ENCODE data around the gene CDT1.

Gene CDT1

DNA sequence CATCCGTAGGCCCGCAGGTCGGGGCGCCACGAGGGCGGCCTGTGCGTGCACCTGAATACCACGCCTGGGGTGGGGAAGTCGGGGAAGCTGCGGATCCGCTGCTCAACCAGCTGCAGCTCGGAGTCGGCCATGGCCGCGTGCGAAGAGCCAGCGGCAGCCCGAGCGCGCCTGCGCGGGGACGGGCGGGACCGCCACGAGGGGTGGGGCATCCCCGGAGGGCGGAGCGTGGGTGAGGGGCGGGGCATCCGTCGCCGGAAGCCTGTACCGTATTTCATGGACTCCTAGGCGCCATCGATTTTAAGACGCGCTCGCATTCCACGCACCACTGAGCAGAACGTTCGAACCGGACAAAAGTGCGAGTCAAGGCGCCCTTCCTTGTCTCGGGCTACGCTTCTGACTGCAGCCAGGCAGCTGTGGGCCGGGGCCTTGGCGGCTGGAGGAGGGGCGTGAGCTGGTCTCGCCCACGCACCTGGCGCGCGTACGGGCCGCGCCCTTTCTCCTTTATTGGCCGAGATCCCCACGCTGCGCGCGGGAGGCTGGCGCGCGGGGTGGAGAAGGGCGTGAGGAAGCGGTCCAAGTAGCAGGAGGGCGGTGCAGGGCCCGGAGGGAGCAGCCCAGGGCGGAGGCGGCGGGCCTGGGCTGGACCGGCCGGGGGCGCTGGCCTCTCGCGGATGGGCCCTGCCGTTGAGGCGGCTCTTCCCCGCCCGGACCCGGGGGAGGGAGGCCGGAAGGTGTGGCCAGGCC, 8.4 kb downstream of the CDT1 start, which contains the start of gene APRT:
TSS of gene APRT (minus strand) at position 160 of the 744 bp plus-strand sequence. CDS start at position 131, 29 bp downstream.
- Mint-ChIP-seq H3K9me3 (no peaks in the 10 kb centered on the region), H3K27me3 (no peaks in the 10 kb centered on the region), H3K36me3 (ENCODE audit: low read depth) (peaks cover 44% of the 10 kb centered on the region)

DNA sequence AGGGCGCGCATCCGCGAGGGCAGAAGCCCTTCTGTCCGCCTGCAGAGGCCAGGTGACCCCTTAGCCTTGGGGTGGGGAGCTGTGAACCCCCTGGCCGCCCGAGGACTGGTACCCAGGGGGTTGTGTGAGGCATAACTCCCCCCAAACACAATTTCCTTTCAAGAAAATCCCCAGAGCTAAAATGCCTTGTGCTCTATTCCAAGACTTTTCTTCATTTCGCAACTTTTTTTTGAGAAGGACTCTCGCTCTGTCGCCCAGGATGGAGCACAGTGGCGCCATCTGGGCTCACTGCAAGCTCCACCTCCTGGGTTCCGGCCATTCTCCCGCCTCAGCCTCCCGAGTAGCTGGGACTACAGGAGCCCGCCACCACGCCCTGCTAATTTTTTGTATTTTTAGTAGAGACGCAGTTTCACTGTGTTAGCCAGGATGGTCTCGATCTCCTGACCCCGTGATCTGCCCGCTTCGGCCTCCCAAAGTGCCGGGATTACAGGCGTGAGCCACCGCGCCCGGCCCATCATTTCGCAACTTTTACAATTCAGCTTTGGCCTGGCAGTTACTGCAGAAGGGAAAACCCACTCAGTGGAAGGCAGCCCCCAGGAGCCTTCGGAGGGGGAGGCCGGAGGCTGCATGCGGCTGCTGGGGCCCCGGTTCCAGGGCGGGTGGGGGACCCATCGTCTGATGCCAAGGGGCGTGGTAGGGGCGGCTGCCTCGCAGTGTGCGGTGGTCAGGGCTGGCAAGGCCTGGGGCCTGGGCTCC, 9.1 kb downstream of the CDT1 start:
- peak overlapping the region; percentile 93 for H3K4me3 Mint-ChIP-seq
- no peaks in the 10 kb centered on the region for H3K9me3 Mint-ChIP-seq
- peaks cover 37% of the 10 kb centered on the region for H3K36me3 Mint-ChIP-seq (ENCODE audit: low read depth)
- H3K4me1 Mint-ChIP-seq (ENCODE audit: low read depth), result peaks cover 31% of the 10 kb centered on the region
- H3K27me3 Mint-ChIP-seq, result no peaks in the 10 kb centered on the region
- no peak for DNase-seq
- H3K27ac Mint-ChIP-seq, result peak overlapping the region; percentile 93

More for the DNA sequence above, 8.4 kb downstream of the CDT1 start, which contains the start of gene APRT:
- peak; percentile 100 for DNase-seq
- Mint-ChIP-seq H3K4me3 (peak within 1 kb of the TSS; percentile 93), H3K4me1 (ENCODE audit: low read depth) (peaks cover 33% of the 10 kb centered on the region), H3K27ac (peak within 1 kb of the TSS; percentile 98)

DNA sequence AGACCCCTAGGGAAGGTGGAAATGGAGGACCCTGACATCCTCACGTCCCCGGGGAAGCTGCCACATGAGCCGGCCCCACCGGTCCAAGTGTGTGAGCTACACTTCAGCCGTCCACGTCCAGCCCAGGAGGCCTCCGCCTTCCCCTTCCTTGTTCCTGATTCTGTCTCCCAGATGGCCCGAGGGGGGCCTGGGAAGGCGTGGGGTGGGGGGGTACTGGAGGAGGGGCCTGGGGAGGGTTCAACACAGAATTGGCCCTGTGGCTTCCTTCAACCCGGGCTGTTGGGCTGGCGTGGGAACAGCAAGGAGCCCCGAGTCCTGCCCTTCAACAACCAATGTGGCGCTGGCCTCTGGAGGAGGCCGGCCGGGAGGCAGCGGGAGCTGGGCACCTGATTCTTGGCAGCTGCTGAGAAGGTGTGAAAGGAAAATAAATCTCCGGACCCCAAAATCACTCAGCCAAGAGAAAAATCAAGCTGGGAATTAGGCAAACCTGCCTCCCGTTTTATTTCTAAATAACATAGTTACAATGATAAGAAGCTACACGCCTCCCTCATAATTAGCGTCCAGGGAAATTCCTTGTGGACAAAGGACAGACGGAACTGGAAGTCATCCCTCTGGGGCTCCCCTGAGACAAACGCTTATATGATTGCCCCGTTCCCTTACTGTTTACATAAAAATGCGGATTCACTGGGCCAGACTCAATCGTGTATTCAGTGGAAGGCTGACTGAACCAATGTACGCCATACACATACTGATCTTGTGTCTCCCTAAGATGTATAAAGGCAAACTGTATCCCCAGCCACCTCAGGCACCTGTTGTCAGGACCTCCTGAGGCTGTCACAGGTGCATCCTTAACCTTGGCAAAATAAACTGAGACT, 9.9 kb downstream of the CDT1 start:
- Mint-ChIP-seq H3K27ac (peak overlapping the region; percentile 41), H3K36me3 (ENCODE audit: low read depth) (peaks cover 29% of the 10 kb centered on the region), H3K9me3 (no peaks in the 10 kb centered on the region), H3K4me1 (ENCODE audit: low read depth) (peaks cover 24% of the 10 kb centered on the region), H3K27me3 (no peaks in the 10 kb centered on the region), H3K4me3 (peak overlapping the region; percentile 23)
- no peak for DNase-seq

DNA sequence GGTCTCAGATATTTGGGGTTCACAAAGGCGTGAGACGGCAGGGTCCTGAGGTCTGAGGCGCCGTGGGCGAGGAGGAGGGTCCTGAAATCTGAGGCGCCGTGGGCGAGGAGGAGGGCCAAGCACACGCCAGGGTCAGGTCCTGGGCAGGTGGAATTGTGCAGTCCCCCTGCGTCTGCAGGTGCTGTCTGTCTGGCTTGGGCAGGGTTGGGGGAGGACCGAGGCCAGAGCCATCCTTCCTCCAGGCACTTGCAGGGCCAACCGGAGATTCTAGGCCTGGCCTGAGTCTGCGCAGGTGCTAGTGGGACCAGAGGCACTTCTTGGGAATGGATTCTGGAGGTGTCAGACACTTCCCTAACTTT, 10.5 kb downstream of the CDT1 start:
- Mint-ChIP-seq H3K4me1 (ENCODE audit: low read depth) (peaks cover 22% of the 10 kb centered on the region), H3K27ac (peak overlapping the region; percentile 41), H3K27me3 (no peaks in the 10 kb centered on the region), H3K4me3 (peak overlapping the region; percentile 23), H3K9me3 (no peaks in the 10 kb centered on the region), H3K36me3 (ENCODE audit: low read depth) (peaks cover 22% of the 10 kb centered on the region)
- no peak for DNase-seq

DNA sequence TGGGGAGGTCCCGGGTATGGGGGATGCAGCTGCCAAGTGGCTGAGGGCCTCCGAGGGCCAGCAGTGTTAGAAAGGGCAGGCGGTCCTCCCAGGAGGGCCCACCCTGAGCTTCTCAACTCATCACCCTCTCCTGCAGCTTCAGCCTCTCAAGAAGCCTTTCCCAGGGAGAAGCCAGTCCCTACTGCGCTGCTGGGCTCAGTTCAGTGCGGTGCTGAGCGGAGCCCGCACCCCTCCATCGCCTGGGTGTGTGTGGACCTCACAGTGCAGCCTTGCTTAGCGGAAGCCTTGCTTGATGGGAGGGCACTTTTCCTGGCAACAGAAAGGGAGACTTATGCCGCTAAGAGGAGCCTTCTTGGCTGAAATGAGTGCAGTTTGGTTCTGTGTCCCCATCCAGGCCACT, 11.6 kb downstream of the CDT1 start:
- Mint-ChIP-seq H3K36me3 (ENCODE audit: low read depth) (peaks cover 11% of the 10 kb centered on the region), H3K9me3 (no peaks in the 10 kb centered on the region), H3K27me3 (no peaks in the 10 kb centered on the region), H3K27ac (no peak overlapping the region), H3K4me1 (ENCODE audit: low read depth) (peaks cover 12% of the 10 kb centered on the region), H3K4me3 (no peak overlapping the region)
- no peak for DNase-seq

DNA sequence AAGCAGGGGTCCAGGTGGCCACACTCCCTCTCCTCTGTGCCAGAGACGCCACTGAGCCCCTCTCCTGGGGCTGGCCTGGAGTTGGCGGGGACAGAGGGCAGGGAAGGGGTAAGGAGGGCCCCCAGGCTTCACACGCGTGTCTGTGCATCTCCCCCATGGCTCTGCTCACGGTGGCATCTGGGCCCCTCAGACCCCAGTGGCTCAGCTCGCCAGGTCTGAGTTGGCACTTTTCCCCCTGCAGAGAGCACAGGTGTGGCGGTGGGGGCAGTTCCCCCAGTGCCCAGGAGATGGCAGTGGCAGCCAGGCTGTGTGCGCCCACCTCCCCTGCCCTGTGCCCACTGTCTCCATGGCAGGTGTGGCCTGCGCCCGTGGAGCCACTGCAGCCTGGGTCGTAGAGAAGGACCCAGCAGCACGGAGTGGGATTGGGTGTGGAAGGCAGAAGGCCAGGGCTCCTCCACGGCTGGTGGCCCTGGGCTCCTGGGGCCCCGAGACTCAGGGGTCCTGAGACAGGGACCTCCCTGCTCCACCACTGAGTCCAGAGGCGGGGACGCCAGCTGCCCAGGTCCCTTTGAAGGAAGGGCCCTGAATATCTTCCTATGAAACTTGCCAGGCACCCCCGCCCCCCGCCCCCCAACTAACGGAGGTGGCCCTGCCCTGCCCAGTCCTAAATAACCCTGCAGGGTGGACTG, 12.5 kb downstream of the CDT1 start:
- peaks cover 11% of the 10 kb centered on the region for H3K4me1 Mint-ChIP-seq (ENCODE audit: low read depth)

DNA sequence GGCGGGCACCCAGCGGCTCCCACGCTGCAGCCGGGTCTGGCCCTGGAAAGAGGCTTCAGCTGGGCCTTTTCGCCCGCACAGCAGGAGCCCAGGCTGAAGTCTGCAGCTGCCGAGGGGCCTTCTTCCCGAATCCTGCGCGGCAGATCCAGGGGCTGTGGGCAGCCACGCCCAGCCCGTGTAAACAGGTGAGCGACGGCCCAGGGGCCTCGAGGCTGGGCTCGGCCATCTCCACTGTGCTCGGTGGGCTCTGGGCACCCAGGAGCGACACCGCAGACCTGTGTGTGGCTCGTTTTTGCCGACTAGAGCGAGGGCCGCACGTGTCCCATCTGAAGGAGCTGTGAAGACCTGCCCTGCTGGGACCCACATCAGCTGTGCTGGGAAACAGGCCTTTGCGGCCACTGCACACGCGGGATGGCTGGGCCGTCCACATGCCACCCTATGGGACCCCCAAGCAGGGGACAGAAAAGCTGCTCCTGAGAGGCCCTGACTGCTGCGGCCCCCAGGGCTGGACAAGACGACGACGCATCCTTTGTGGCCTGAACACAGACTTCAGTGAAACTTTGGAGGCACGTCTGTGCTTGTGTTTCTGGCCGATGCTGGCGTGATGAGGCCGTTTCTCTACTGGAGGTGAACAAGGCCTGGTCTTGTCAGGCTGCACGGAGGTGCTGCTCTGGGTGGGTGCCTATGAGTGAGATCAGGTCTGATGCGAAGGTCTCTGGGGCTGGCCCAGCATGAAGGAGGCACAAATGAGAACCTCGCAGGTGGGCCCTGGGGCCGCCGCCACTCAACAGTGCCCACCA, 13.3 kb downstream of the CDT1 start:
- Mint-ChIP-seq H3K4me1 (ENCODE audit: low read depth) (peaks cover 10% of the 10 kb centered on the region), H3K27me3 (no peaks in the 10 kb centered on the region), H3K36me3 (ENCODE audit: low read depth) (peaks cover 1% of the 10 kb centered on the region), H3K4me3 (no peak overlapping the region), H3K27ac (no peak overlapping the region), H3K9me3 (no peaks in the 10 kb centered on the region)
- DNase-seq, result no peak

More for the DNA sequence above, 12.5 kb downstream of the CDT1 start:
- peak; percentile 79 for DNase-seq
- Mint-ChIP-seq H3K27ac (no peak overlapping the region), H3K4me3 (no peak overlapping the region), H3K36me3 (ENCODE audit: low read depth) (peaks cover 3% of the 10 kb centered on the region), H3K9me3 (no peaks in the 10 kb centered on the region), H3K27me3 (no peaks in the 10 kb centered on the region)

DNA sequence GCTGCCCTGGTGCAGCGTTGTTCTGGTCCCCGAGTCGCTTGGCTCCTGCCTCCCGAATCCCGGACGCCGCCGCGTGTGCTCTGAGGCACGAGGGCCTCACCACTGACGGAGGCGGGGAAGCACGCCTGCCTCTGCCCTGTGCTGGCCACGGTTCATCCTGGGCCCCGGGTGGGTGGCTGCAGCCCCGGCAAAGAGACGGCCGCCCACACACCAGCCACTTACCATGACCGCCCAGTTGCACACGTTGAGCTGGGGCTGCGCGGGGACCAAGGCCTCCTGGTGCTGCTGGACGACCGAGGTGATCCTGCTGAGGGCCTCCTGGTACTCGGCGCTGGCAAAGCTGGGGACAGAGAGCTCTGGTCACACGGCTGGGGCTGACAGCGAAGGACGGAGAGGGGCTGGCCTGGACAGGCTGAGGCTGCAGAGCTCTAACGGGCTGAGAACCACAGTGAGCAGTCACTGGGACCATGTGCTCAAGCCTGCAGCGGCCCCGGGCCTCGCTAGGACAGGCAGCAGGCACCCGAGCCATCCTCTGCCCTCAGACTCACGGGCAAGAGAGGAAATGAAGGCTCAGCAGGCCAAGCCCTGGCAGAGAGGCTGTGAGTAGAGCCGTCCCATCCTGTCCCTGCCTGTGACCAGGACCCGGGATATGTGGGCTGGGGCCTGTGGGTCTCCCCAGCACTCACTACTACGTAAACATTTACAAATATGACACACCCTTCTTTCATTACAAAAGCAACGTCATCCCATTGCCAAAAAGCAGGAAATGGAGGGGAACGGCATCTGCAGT, 14.4 kb downstream of the CDT1 start:
- H3K27me3 Mint-ChIP-seq, result no peaks in the 10 kb centered on the region
- H3K27ac Mint-ChIP-seq, result peak overlapping the region; percentile 26
- no peaks in the 10 kb centered on the region for H3K9me3 Mint-ChIP-seq
- H3K36me3 Mint-ChIP-seq (ENCODE audit: low read depth), result peaks cover 4% of the 10 kb centered on the region
- H3K4me1 Mint-ChIP-seq (ENCODE audit: low read depth), result peaks cover 4% of the 10 kb centered on the region
- DNase-seq, result no peak
- no peak overlapping the region for H3K4me3 Mint-ChIP-seq

DNA sequence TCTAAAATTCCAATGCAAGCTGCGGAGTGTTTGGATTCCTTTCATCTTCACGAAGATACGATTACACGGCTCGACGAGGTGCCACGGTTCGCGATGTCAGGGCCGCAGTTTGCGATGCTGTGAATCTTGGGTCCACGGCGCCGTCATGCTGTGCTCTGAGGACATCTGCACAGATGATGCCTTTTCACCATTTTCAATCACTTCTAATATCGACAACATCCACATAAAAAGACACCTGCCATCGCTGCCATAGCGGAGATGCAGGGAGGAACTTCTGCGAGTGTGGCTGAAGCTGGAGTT, 14.9 kb downstream of the CDT1 start:
- Mint-ChIP-seq H3K9me3 (no peaks in the 10 kb centered on the region), H3K36me3 (ENCODE audit: low read depth) (peaks cover 6% of the 10 kb centered on the region), H3K27ac (no peak overlapping the region), H3K27me3 (no peaks in the 10 kb centered on the region), H3K4me1 (ENCODE audit: low read depth) (peaks cover 4% of the 10 kb centered on the region), H3K4me3 (no peak overlapping the region)
- DNase-seq, result no peak

DNA sequence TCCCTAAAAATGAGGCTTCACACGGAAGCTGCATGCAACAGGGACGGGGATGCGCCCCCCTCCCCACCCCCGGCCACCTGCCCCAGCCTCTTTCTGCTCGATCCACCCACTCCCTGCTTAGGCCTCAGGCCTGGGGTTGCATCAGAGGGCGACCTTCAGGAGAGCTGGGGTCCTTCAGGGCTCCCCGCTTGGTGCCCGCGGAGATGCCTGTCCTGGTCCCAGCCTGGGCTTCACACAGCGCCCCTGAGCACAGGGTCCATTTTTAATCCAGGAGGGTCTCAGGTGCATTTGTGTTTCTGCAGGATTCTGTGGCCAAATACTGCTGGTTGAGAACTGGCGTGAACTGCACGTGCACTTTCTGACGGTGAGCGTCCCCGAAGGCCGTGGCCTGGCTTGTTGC, 15.5 kb downstream of the CDT1 start:
- DNase-seq, result no peak
- Mint-ChIP-seq H3K36me3 (ENCODE audit: low read depth) (peaks cover 6% of the 10 kb centered on the region), H3K4me1 (ENCODE audit: low read depth) (no peaks in the 10 kb centered on the region), H3K9me3 (no peaks in the 10 kb centered on the region), H3K4me3 (no peak overlapping the region), H3K27ac (peak overlapping the region; percentile 37), H3K27me3 (no peaks in the 10 kb centered on the region)

DNA sequence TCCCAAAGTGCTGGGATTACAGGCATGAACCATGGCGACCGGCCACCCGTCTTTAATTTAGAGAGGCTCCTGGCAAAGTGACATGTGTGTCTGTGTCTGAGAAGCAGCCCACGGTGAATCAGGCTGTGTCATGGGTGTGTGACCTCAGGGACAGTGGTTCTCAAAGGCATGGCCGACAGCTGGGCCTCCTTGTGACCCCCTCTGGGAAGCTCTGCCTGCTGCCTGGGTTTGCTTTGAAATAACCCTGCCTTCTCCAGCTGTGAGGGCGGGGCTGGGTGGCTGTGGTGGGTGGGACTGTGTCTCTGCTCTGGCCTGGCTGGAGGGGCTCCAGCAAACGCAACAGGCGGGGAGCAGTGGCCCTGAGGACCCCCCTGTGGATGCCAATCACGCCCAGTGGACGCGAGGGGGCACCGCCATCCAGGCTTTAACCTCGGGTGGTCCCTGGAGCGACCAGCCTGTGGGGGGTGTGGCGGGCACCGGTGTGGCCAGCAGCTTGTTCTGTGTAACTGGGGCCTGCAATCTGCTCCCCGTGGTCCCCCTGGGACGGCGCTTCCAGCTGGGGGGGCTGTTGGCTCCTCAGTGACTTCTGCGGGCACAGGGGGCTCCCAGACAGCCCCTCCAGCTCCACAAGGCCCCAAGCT, 16.9 kb downstream of the CDT1 start:
- no peak for DNase-seq
- Mint-ChIP-seq H3K36me3 (ENCODE audit: low read depth) (peaks cover 6% of the 10 kb centered on the region), H3K27ac (no peak overlapping the region), H3K4me3 (no peak overlapping the region), H3K4me1 (ENCODE audit: low read depth) (no peaks in the 10 kb centered on the region), H3K27me3 (no peaks in the 10 kb centered on the region), H3K9me3 (no peaks in the 10 kb centered on the region)

DNA sequence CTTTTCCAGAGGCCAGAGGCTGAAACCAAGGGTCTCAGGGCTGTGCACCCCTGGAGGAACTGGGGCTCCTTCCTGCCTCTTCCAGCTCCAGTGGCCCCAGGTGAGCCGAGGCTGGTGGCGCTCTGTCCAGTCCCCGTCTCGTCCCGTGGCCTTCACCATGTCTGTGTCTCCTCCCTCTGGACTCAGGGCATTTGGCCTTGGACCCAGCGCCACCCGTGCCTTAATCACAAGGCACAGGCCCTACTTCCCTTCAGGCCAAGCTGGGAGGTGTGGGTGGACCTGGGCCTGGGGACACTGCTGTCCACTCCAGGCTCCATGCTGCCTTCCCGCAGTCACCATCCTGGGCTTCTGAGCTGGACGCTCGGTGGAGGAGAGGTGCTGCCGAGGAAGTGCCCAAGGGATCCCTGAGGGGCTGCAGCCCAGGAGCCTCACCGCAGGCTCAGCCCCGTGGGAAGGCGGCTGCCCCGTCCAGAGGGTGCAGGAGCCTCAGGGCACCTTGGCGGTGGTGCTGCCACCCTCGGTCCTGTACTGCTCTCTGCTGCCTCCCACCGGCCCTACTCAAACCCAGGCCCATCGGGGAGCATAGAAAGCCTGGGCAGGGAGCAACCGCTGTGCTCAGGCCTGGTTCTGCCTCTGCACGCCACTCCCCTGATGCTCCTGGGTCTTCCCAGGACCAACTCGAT, 17.7 kb downstream of the CDT1 start:
- H3K27ac Mint-ChIP-seq, result no peak overlapping the region
- no peaks in the 10 kb centered on the region for H3K27me3 Mint-ChIP-seq
- H3K9me3 Mint-ChIP-seq, result no peaks in the 10 kb centered on the region

More for the DNA sequence above, 17.7 kb downstream of the CDT1 start:
- Mint-ChIP-seq H3K36me3 (ENCODE audit: low read depth) (peaks cover 6% of the 10 kb centered on the region), H3K4me1 (ENCODE audit: low read depth) (no peaks in the 10 kb centered on the region), H3K4me3 (no peak overlapping the region)
- no peak for DNase-seq

Measured in activated T-cell treated with anti-CD3 and anti-CD28 coated beads, Interleukin-2, amount 50 U/mL, for 24 hours (primary cell).